ENCODE results near the gene RNF38. TPM values are rescaled to one million over a fixed set of nuclear protein-coding genes. Genes with fewer than 3 reads are reported as not detected.
A peak's percentile ranks its signal among the peaks of the same experiment; 100 is the strongest.
"Not testable (repeated sequence)": the region's sequence is repeated elsewhere in the genome, so short reads cannot be mapped to it uniquely, and the experiment has no call there.

RNF38 gene
- total RNA-seq, 1 experiment from 2014 or later, result 9.4 TPM

DNA sequence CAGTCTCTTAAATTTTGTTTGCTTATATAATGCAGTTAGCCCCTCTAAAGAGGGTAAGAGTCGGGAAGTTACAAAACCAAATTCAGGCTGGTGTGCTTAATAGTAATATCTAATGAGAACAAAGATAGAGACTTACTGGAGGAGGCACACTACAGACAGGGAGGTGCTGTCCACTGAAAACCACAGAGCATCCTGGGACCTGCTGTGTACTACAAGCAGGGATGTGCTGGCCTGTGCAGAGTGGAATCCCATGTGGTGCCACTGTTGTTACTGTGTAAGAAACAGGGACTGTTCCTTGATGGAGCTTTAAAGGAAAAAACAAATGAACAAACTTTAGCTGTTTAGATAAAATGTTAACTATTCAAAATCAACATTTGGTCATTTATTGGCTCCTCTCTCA lies 42.4 kb downstream of the RNF38 start:
- no peak for DNase-seq (ENCODE audit: low read depth, low spot score)
- in situ Hi-C loops (cut with HindIII; ENCODE audit: low pct_unique_long_range_greater_than_20kb, low sequenced_read_pairs), result no loop called here

DNA sequence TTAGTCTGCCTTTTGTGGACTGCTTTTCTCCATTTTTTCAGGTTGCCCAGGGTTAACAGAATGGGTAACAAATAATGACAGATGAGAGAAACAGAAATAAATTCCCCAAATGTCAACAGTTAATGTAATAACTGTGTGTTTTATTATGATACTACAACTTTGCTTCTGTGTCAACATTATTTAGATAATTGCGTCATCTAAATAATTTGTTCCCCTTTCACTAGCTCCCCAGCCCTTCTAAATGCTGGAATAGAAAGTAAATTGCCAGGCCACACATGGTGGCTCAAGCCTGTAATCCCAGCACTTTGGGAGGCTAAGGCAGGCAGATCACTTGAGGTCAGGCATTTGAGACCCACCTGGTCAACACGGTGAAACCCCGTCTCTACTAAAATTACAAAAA lies 53.5 kb downstream of the RNF38 start:
- in situ Hi-C loops (cut with HindIII; ENCODE audit: low pct_unique_long_range_greater_than_20kb, low sequenced_read_pairs), result no loop called here

DNA sequence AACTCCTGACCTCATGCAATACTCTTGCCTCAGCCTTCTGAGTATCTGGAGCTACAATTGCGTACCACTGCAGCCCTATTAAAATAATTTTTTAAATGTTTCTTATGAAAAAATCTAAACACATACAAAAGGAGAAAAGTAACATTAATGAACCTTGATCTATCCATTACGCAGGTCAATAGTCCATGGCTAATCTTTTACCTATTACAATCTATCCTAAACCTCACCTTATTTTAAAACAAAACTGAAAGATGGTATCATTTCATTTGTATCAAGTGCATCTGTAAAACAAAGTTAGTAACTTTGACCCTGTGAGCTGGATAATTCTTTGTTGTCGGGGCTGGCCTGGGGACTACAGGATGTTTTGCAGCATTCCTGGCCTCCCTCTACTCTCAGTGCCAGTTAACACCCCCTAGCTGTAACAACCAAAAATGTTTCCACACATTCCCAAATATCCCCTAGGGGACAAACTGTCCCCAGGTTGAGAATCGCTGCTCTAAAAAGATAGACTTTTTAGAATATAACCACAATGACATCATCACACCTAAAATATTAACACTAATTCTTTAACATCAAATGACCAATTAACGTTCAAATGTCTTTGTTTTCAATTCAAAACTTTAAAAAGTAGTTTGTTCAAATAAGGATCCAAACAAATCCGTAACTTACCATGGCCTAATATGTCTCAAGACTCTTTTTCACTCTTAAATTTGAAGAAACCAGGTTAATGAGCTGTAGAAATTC lies 54.8 kb downstream of the RNF38 start:
- peak; percentile 12 for DNase-seq (ENCODE audit: low read depth, low spot score)
- in situ Hi-C loops (cut with HindIII; ENCODE audit: low pct_unique_long_range_greater_than_20kb, low sequenced_read_pairs), result no loop called here

More for the DNA sequence above, 53.5 kb downstream of the RNF38 start:
- DNase-seq (ENCODE audit: low read depth, low spot score), result no peak

DNA sequence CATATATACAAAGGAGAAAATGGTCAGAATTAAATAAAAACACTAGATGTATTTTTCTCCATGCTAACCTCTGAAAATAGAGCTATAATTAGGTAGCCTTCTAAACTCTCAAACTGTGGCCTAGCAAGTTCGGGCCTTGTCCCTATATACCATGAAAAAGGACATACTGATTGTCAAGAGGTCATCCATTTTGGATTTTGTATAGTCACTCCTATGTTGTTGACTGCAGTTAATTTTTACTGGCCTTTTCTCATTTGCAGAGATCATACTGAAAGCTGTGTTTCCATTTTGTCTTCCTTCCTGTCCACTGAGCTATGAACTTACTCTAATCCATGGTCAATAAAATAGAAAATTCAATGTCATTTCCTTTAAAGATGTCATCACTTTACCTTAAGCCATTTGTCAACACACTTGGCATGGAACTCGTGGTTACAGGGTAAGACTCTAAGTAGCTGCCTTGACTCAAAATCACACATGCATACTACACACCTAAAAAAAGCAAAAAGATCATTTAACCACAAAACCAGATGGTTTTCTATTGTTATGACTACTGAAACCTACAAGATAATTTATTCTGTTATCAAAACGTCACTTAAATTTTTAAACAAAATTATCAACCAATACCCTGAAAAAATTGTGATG lies 58.0 kb downstream of the RNF38 start:
- DNase-seq (ENCODE audit: low read depth, low spot score), result no peak
- in situ Hi-C loops (cut with HindIII; ENCODE audit: low pct_unique_long_range_greater_than_20kb, low sequenced_read_pairs), result no loop called here

DNA sequence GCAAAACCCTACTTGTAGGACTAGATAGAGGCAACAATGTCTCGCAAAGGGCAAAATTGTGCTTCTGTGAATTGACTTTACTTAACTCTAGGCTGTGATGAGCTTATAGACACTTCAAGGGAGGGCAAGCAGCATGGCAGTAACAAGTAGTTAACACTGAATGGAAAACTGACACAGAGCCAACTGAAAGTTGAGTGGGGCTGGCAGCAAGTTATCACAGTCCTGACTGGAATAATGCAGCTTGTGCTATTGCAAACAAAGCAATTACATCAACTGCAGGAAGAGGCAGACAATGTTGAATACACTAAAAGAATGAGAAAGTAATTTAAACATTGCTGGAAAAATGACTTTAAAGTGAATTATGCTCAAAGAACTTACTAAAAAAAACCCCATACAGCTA lies 62.2 kb downstream of the RNF38 start:
- no peak for DNase-seq (ENCODE audit: low read depth, low spot score)
- in situ Hi-C loops (cut with HindIII; ENCODE audit: low pct_unique_long_range_greater_than_20kb, low sequenced_read_pairs), result no loop called here

DNA sequence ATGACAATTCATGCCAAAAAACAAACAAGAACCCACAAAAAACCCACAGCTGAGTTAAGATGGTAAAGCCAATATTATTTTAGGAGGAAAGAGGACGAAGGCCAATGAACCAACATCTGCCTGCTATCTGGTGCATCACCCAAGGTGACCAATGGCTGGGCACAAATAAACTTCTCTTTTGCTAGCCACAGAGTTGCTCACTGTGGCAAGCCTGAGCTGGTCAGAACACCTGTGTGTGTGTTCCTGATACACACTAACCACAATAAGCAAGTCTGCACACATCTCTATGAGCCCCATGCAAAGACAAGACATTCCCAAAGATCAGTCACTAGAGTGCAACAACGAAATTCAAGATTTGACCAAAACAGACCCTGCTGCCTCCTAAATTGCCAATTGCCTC lies 63.1 kb downstream of the RNF38 start:
- in situ Hi-C loops (cut with HindIII; ENCODE audit: low pct_unique_long_range_greater_than_20kb, low sequenced_read_pairs), result no loop called here
- no peak for DNase-seq (ENCODE audit: low read depth, low spot score)

DNA sequence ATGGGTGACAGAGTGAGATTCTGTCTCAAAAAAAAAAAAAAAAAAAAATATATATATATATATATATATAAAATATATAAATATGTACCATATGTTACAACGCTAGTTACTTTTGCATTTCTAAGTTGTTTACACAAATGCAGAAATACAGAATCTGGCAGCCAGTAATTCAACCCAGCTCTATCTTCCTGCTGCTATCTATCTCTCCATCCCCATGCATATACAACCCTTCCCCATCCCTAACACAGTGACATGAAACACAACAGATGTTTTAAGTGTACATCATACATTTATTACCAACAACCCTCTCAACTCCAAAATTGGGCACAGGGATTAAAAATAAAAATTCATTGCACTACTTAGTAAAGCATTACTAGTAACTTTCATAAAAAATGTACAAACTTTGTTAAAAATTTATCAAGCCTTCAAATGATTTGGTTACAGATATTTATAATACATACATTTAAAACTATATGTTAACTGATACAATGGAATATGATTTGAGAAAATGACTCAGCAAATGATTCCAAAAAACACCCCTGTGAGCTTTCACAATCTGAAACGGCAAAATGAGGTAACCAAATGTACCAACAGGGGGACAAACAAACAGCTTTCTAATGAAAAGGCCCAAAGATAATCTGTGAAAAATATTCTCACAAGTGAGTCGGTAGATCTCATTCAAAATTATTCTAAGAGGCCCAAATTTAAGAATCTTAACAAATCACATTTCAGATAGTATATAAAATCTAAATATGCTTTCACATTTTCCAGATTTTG lies 63.8 kb downstream of the RNF38 start:
- no peak for DNase-seq (ENCODE audit: low read depth, low spot score)
- in situ Hi-C loops (cut with HindIII; ENCODE audit: low pct_unique_long_range_greater_than_20kb, low sequenced_read_pairs), result no loop called here

DNA sequence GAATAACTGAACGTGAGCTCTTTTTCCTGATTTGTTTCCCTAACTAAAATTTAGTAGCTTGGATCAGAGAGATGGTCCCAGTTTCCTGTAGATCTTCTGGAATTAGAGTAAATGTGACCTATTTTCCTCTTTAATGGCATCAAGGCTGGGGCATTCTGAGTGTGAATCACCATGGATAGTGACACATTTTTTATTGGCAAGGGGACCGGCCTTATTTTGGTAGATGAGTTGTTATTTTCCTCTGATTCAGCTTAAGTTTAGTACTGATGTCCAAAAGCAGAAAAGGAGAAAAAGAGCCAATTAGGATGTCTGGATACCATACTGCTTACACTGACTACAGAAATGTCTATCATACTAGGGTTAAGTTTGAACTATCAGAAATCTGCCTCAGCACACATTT lies 68.1 kb downstream of the RNF38 start:
- DNase-seq (ENCODE audit: low read depth, low spot score), result no peak
- in situ Hi-C loops (cut with HindIII; ENCODE audit: low pct_unique_long_range_greater_than_20kb, low sequenced_read_pairs), result no loop called here

DNA sequence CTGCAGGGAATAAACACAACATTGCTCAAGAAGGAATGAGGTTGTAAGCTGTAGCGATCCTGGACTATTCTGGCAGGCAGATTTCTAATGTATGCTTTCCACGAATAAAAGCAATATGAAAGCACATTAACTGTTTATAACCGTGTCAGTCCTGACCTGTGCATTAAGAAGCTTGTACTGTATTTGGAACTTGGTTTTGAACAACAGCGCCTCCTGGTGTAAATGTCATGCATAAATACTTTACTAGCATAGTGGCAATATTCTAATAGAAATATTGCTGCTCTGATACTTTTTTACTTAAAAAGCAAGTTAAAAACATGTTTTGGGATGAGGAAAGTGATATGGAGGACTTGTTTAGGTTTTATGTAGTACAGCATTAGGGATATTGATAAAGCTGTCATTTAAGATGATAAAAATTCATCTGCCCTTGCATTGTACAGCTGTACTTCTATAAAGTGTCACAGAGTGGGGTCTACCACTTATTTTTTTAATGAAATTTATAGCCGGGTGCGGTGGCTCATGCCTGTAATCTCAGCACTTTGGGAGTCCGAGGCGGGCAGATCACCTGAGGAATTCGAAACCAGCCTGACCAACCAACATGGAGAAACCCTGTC lies 71.2 kb downstream of the RNF38 start:
- in situ Hi-C loops (cut with HindIII; ENCODE audit: low pct_unique_long_range_greater_than_20kb, low sequenced_read_pairs), result no loop called here
- peak; percentile 80 for DNase-seq (ENCODE audit: low read depth, low spot score)

DNA sequence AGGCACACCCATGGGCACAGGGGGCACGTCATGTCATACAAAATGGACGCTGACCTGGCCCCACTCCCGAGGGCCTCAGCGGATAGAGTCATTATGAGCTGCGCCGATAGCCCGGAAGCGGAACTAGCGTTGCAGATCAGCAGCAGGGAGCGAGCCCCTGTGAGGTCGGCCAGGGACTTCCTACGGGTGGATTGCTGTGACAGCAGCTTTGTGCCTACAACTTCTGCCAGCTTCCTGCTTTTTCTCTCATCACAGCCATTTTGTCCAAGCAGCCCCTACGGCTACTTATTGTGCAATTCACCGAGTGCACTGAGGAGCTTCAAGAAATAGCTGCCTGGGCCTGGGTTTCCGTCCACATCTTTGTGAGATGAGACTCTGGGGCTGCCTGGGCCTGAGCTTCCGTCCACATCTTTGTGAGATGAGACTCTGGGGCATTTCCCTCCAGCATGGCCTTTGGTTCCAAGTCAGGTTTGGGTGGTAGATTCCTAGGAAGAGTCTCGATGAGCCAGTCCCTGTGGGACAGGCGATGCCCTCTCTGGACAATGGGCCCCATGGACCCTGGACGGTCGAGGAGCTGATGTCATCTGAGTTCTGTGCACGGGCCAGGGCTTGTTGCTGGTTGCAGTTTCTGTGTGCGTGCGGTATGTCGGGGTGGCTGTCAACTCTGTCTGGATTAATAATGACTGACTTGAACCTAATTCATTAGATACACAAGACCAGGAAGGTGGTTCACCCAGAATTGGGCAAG lies 74.8 kb downstream of the RNF38 start:
- in situ Hi-C loops (cut with HindIII; ENCODE audit: low pct_unique_long_range_greater_than_20kb, low sequenced_read_pairs), result no loop called here
- no peak for DNase-seq (ENCODE audit: low read depth, low spot score)

DNA sequence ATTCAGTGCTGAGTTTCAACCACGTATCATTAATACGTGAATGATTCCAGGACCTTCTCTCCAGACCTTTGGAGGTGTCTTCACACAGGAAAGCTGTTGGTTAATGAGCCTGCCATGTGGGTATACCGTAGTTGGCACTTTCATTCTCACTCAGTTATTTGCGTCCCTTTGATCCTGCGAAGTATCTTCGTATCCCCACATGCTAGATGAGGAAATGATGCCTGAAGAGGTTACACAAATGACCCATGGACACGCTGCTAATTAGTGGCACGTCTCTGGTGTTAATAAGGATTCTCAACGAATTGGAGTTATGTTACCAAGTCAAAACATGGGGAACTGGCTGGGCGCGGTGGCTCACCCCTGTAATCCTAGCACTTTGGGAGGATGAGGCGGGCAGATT lies 76.1 kb downstream of the RNF38 start:
- in situ Hi-C loops (cut with HindIII; ENCODE audit: low pct_unique_long_range_greater_than_20kb, low sequenced_read_pairs), result no loop called here

DNA sequence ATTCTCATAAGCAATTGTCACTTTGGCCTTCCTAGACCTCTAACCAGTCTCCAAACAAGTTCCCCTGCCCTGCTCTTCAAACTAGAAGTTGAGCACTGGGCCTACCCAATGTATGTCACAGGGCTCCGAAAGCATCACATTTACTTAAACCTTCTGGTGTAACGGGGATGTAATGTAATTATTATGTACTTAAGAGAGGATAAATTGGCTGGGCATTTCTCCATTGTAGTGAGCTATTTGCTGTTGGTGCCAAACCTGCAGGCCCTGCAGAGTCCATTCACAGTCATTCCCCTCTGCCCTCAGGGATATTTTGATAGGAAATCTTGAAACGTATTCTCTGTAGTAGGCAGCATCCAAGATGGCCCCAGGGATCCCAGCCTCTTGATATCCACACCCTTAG lies 77.6 kb downstream of the RNF38 start:
- in situ Hi-C loops (cut with HindIII; ENCODE audit: low pct_unique_long_range_greater_than_20kb, low sequenced_read_pairs), result no loop called here
- DNase-seq (ENCODE audit: low read depth, low spot score), result no peak

More for the DNA sequence above, 76.1 kb downstream of the RNF38 start:
- DNase-seq (ENCODE audit: low read depth, low spot score), result no peak

DNA sequence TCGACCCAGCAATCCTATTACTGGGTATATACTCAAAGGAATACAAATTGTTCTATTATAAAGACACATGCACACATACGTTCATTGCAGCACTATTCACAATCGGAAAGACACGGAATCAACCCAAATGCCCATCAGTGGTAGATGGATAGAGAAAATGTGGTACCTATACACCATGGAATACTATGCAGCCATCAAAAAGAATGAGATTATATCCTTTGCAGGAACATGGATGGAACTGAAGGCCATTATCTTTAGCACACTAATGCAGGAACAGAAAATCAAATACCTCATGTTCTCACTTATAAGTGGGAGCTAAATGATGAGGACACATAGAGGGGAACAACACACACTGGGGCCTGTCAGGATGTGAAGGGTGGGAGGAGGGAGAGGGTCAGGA lies 78.2 kb downstream of the RNF38 start:
- DNase-seq (ENCODE audit: low read depth, low spot score); in situ Hi-C loops (cut with HindIII; ENCODE audit: low pct_unique_long_range_greater_than_20kb, low sequenced_read_pairs): not testable (repeated sequence)

DNA sequence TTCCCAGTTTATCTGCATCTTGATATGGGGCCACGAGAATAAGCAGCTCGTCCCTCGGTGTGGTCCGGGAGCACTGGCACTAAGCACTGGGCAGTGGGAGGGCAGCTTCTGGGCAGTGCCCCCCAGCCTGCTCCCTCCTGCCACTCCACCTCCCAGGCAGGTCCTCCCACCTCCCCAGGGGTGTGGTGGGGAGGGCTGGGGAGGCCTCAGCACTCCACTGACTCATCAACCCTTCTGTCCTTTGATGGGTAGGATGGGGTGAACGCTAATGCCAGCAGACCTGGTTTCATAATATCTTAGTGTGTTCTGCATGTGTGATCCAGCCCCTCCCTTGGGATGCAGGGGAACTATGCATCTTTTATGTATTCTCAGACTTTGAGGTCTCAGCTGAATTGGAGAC lies 79.6 kb downstream of the RNF38 start:
- in situ Hi-C loops (cut with HindIII; ENCODE audit: low pct_unique_long_range_greater_than_20kb, low sequenced_read_pairs), result no loop called here
- DNase-seq (ENCODE audit: low read depth, low spot score), result peak; percentile 42

DNA sequence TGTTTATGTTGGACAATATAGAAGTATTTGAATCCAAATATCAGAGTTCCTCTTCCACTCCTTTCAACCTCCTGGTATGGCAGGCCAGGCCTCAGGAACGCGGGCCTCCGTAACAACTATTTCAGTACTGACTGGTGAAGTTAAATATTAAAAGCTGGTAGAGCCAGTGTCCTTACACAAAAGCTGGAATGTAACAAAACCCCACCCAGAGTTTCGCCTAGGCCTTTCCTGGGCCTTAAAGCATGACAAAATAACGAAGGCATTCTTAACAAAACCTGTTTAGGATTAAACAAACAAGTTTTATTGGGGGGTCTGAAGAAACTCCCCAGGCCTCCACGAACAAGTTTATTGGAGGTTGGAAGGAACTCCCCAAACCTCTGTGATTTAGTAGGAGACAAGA lies 80.3 kb downstream of the RNF38 start:
- DNase-seq (ENCODE audit: low read depth, low spot score), result no peak
- in situ Hi-C loops (cut with HindIII; ENCODE audit: low pct_unique_long_range_greater_than_20kb, low sequenced_read_pairs), result no loop called here

DNA sequence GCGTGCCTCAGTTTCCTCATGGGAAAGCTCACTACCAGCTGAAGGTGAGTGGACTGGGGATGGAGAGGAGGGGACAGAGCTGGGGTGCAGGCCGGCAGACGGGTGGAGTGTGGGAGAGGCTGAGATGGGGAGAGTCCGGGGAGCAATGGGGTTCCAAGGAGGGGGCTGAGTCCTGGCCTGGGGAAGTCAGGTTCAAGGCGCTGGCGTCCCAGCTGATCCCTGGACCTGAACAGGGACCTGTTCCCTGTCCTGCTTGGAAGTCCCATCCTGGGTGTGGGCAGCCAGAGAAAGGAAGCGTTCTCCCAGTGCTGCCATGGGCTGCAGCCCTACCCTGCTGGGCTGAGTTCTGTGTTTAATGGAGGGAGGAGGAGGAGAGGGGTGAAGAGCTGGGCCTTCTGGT lies 80.9 kb downstream of the RNF38 start:
- DNase-seq (ENCODE audit: low read depth, low spot score), result no peak
- in situ Hi-C loops (cut with HindIII; ENCODE audit: low pct_unique_long_range_greater_than_20kb, low sequenced_read_pairs), result no loop called here

DNA sequence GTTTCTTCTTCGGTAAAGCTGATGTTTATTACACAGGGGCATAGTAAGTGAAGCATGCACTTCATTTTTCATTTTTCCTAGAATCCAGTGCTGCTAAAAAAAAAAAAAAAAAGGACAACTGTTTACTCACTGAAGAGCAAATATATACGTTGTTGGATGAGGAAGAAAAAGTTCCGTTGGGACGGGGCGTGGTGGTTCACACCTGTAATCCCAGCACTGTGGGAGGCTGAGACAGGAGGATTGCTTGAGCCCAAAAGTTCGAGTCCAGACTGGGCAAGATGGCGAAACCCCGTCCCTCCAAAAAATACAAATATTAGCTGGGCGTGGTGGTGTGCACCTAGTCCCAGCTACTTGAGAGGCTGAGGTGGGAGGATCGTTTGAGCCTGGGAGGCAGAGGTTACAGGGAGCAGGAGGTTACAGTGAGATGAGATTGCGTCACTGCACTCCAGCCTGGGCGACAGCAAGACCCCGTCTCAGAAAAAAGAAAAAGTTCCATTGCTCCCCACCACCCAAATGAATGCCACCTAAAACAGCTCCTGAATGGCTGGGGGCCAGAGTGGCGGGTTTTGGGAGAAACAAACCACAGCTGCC lies 81.8 kb downstream of the RNF38 start:
- in situ Hi-C loops (cut with HindIII; ENCODE audit: low pct_unique_long_range_greater_than_20kb, low sequenced_read_pairs), result no loop called here
- DNase-seq (ENCODE audit: low read depth, low spot score), result no peak
